Inflammatory macrophage (primary cell): Measurements from ENCODE around the gene UBE2D3.
"Not testable (repeated sequence)": the region's sequence is repeated elsewhere in the genome, so short reads cannot be mapped to it uniquely, and the experiment has no call there.

ENCODE experiments used
- DNase-seq, 2 donors: peaks; one replicate each; pipeline ENCODE4 v3.0.0-alpha.2; 2020 to 2022

Gene UBE2D3

DNA sequence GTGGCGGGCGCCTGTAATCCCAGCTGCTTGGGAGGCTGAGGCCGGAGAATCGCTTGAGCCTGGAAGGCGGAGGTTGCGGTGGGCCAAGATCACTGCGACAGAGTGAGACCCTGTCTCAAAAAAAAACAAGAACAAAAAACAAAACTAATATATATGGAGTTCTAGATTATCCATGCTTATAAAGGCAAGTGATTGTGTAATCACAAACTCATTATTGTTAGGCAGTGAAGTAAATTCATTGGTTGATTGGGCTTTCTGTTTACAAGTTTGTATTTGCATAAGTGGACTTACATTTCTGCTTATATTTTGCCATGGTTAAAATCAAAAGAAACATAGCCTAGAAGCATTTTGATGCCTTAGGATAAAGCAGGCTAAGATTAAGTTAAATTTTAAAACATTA is 2.5 kb upstream of the UBE2D3 start:
- no peak for DNase-seq

DNA sequence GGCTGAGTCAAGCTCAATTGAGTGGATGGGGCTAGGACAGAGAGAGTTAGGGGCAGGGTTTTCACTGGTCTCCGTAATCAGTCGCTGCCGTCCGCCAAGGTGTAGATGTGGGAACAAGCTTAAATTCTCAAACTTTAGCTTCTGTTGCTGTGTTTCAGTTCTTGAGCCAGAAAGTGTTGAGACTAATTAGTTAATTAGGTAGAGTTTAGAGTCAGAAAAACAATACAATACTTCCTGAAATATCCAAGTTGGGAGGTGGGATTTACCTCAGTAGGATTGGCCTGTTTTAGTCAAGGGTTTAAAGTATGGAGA is 1.1 kb upstream of the UBE2D3 start:
- DNase-seq: no peak

DNA sequence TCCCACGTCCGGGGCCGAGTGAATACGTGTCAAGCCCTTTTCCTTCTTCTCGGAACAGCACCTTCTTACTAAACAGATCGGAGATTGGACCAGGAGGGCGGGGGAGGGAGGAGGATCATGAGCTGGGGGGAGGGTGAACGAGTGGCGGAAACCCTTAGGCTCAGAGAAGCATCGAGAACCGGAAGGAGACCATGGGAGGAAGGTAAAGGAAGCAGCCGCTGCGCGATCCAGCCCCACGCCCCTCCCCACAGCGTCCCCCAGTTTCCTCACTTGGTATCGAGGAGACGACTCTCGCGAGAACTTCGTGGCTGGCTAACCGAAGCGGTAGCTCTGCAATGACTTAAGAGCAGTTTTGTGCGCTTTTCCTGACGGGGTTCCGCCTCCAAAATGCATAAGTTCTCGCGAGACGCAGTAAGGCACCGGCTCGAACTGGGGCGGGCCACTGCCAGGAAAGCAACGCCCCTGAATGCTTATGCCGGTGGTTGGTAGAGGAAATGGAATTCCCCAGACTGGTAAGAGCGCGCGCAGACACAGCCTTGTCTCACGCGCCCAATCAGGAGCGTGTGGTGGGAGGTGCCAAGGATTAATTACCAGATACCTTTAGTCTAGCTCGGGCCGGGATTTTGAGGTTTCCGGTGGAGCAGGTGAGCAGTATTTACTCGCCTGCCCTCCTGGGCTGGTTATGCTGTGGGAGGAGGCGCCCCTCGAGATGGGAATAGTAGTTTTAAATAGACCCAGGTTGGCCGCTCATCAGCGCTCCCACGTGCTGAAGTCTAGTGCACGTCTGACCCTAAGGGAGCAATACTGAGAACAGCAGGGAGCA is 534 bp upstream of the UBE2D3 start:
- DNase-seq: peak; percentile 100

DNA sequence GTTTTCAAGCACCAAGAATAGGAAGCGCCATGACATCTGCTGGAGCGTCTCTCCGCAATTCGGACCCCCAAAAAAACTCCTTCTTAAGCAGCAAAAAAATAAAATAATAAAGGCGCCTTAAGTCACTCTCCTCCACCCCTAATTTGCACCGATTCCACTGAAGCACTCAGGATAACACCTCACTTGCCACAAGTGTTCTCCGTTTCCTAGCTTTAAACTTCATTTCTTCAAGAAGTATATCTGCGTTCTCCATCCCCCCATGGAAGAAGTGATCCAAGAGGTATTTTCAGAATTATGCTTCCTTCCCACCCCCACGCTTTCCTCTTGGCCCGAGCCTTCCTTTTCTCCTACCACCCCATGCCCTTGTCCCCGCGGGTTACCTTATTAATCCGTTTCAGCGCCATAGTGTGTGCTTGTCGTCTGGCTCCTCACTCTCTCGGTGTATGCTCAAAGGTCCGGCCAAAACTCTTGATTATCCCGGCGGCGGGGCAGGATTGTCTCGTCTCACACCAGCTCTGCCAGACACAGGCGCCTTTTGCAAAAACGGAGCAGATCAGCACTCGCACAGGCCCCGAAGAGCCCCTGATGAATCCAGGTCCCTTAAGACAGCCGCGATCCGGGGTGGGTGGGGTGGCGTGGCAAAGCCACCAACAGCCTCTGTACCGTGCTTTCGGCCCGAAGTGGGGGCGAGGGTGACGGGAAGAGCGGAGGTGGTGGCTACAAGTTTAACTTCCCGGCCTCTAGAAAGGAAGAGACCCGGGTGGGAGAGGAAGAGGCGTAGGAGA is 1.1 kb downstream of the UBE2D3 start:
- peak in 1 of 2 donors; percentile 28 for DNase-seq

DNA sequence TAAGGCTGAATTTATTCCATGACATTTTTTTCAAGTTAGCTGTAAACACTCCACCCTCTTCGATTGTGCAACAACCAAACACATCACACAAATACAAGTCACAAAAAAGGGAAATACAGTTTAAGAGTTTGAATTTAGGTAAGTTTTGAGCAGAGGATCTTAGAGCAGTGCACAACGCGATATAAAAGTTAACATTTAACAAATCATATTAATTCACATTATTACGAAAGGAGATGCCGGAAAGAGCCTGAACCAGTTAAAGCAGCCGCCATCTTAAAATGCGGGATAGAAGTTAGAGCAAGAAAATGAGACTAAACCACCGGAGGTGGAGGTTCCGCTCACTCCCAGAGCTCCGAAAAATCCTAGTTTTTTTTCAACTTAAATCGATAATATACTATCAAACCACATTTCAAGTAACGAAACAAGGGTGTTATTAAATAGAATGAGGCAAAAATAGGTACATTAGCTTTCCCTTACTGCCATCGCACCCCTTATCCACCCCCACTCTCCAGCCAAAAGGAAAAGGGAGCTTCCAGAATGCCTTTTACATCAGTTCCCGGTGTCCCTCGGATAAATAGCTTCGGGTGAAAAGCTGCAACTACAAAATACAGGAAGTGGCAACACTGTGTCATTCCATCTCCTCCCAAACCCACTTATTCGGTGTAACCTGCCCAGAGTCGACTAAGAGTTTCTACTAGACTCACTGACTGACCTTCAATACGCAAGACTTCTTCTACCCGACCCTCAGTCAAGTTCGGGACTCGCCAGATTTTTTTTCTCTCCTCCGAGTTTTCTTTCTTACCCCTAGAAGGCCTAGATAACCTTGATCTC is 1.9 kb downstream of the UBE2D3 start:
- DNase-seq: peak; percentile 70 to 75

DNA sequence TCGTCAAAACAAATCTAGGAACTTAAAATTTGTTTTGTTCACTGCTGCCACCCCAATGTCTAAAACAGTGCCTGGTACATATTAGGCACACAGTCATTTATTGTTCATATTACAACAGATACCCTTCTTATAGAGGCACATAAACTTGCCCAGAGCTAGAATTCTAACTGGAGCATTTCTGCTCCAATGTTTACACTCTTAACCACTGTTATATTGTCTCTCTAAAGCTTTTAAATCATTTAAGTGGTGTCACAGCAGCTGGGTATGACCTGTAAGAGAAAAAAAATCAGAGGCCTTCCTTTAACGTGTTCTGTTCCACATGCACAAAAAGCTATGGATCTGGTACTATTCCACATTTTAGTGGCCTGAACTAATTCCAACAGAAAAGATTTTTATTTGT is 3.0 kb downstream of the UBE2D3 start:
- DNase-seq: no peak

DNA sequence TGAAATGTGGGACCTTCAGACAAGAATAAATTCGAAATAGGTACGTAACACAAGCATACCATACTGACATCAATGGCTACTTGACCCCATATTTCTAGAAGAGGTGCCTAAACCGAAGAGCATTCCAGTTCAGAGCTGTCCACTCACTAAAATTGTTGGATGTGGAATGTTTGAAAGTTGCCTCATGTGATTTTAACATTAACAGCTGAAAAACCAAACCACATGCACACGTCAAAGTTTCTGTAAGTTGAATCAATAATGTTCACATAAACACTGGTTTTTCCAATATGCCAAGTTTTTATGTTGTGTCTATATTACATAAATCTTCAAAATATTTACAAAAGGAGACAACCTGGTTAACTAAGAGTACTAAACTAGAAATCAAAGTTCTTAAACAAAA is 3.5 kb downstream of the UBE2D3 start:
- DNase-seq: no peak

DNA sequence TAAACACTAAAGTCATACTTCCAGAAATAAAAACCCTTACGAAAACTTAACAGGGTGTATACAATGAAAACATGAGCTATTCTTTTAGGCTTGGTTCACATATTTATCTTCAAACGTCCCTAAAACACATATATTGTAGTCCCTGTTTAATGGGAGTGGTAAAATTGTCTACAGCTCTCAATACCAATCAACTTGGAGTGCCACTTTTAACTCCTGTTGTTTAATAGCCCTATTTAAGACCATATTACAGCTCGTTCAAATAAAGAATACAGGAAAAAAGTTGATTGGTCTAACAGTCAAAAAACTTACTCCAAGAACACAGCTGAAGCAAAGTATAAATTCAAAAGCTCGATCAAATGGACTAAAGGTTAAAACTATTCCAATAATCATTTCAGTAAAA is 3.9 kb downstream of the UBE2D3 start:
- no peak for DNase-seq

DNA sequence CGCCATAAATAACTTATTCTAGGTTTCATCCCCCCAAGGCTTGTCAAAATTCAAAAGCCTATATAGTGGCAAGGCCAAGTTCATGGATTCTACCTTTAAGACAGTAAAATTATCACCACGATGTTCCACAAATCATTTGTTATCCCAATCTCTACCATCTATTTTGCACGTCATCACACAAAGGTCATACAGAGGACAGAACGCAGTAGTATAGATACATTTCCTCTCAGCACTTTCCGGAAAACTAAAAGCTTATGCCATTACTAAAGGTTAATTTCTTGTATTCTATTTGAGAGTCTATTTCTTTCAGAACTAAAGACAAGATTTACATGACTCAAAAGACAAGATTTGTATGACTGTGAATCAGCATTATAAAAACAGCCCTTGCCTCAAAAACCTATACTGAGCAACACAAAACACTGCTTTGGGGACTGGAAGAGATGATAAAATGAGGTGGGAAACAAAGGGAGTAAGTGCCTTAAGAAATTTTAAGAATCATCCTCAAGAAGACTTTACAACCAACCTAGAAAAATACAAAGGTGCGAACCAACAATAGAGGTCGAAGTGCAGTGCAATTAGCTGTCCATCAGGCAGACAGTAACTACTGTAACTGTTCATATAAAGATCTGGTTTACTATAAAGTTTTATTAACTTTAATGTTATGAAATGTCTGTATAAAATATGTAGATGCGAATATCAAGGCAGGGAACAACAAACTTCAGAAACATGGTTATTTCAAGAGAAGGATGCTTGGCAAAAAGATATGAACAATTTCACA is 7.6 kb downstream of the UBE2D3 start:
- no peak for DNase-seq

DNA sequence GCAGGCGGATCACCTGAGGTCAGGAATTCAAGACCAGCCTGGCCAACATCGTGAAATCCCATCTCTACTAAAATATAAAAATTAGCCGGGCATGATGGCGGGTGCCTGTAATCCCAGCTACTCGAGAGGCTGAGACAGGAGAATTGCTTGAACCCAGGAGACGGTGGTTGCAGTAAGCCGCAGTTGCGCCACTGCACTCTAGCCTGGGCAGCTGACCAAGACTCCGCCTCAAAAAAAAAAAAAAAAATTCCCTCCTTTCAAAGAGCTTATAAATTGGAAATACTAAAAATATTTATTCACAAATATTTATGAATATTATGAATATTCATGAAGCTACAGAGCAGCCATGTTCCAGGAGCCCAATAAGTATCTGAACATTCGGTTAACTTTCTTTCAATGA is 8.3 kb downstream of the UBE2D3 start:
- DNase-seq: not testable (repeated sequence)

DNA sequence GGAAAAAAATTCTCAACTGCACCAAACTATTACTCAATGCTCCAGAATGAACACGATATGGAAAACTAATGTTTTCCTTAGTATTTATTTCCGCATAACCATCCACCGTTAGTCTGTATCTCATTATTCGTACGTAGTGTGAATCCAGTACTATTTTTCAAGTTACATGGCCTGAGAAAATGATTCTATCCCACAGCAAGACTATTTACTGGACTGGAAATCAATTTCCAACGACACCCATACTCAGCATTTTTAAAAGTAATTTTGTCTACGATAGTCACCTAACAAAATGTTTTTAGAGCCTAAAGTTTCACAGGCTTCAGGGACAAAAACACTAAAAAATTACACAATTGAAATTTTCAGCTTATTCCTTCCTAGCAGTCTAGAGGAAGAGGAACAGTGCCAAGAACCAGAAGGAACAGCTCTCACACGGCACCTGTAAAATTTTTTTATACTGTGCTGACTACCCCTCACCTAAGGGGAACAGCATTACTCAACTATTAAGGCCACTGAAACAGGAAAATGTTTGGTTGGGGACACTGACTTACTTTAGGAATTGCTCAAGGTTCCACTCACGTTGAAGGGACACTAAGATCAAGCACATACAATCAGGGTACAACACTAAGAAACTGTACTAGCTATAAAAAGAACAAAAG is 9.6 kb downstream of the UBE2D3 start:
- DNase-seq: no peak

DNA sequence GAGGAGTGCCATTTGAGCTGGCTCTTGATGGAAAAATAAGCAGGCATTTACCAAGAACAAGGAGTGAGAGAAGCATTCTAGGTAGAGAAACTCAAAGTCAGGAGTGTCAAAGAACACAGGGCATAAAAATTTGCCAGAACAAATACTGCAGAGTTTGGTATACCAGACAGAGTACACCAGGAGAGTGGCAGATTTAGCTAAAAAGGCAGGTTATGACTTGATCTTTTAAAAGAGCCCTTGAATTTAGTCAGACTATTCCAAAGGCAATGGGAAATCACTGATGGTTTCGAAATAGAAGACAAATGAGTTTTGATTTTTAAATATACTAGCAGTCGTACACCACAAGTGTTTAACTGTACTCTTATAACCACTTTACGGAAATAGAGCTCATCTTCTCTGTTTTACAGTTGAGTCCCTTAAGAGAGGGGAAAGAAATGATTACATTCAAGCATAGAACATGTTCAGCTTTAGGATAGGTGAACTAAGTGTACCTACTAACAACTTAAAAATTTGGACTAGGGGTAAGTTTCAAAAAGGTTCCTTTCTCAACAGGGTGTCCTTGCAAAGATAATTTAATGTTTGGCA is 10.2 kb downstream of the UBE2D3 start:
- no peak for DNase-seq

DNA sequence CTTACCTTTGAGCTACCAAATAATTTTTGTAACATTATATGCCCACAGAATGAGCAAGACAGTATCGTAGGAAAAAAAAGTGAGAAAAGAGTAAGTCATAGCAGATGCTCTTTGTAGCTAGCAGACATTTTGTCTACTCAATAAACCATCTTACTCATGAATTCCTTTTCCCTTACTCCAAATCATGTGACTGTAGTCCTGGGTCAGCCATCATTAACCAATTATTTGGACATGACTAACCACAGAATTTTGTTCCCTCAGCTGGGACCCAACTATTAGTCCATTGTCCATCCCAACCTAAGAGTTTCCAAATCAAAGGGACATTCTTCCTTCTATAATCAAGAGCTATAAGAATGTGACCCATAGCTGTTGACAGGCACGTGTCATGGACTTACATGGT is 11.4 kb downstream of the UBE2D3 start:
- no peak for DNase-seq

DNA sequence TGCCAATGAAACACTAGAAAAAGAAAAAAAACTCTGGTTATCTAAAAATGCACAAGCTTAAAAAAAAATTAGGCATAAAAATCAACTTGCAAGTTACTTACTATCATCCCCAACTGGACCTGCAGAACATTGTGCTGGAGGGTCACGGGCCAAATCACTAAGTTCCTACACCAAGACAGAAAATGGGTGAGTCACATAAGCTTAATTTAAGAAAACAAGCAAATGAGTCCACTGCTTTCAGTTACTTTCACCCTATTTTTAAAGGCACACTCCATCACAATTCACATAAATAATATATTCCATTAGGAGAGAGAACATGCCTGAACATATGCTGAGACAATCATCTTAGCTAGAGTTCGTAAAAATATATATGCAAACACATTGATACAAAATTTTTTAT is 17.7 kb downstream of the UBE2D3 start:
- DNase-seq: no peak

DNA sequence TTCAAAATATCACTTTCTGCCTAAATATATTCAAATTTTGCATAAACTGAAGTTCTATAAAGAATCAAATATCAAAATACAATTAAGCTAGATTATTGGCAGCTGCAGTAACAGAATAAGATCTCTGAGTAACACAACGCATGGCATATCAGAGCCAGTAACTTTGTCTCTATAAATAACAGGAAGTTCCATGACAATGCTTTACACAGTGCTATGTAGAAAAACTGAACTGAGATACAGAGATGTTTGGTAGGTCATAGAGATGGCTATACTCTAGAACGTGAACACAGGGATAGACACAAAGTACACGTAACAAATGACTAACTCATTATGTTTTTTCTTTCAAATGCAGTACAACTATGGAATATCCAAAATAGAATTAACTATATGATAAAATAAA is 18.2 kb downstream of the UBE2D3 start:
- DNase-seq: peak; percentile 11 to 56

DNA sequence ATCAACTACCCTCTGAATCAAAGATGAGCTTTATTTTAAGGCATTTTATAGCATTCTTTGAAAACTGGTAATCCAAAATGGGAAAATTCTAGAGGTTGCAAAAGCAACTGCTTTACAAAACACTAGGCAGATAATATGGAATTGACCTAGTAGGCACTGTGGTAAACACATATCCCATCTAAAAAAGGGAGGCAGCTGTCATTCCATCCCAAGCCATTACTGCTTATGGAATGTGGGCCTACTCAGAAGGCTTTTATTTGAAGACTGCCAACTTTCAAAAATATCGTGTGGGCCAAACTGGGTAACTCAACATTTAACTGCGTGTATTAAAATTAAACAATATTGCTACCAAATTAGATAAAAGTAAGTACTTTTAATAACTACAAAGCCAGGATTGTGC is 19.3 kb downstream of the UBE2D3 start:
- no peak for DNase-seq

DNA sequence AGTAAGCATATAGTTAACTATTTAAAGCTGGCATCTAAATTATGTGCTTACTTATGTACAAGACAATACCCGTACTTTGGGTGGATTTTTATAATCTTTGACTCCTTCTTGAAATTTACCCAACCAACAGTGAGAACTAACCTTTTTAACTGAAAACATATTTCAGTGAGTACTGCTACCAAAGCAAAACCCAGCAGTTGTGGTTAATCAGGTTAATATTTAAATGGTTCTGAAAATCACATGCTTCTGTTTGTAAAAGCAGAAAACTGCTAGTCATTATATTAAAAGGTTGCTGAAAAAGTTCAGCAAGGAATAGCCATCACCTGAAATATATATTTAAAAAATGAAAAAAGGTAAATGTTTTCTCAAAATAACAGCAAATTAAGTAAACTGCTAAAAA is 20.0 kb downstream of the UBE2D3 start:
- no peak for DNase-seq

DNA sequence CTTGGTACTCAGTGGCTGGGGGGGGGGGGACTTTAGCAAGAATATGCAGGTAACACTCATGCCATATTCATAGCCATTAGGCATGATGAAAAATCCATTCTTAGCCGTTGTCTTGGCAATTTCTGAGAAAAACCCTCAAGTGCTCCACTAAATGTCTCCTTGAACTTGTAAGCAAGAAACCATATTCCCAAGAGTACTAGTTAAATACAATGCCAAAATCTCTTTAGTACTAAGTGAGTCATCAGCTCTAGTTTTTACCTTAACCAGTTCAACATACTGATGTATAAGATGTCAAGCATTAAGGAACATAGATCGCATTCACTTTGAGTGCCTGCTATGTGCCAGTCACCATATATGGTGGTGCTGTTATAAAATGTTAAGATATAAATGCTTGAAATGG is 27.5 kb downstream of the UBE2D3 start:
- DNase-seq: no peak

DNA sequence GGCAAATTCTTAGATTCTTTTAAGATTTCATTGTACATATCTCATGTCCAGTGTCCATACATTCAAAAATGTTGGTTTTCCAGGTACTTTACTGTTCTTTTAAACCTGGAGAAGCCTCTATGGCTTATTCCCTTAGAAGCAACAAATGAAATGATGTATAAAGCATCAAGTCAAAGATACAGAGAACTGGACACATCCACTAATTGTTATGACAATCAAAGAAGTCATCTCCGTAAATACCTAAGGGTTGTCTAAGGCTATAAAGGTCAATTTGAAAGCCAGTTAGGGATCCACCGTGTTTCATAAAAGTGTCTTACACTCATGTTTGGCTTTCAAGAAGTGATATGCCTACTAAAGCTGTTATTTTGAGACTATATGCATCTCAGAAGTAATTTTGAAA is 32.4 kb downstream of the UBE2D3 start:
- DNase-seq: no peak

DNA sequence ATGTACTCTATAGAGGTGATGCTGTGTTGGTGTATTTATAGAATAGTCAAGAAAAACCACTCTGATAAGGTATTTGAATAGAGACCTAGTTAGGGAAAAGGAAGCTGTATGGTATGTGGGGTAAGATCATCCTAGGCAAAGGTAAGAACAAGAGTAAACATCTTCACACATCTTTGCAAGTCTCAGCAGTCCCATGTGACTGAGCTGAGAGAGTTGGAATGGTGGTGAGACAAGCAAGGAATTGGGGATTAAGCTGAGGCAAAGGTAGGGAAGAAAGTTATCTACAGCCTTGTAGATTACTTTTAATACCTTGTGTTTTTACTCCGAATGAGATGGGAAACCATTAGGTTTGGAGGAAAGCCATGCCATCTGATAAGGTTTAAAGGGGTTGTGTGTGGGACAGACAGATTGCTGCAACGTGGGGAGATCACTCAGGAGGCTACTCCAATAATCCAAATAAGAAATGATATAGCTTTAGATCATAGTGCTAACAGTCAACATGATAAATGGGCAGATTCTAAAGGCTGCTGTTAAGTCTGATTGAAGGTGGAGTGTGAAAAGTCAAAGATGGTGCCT is 34.9 kb downstream of the UBE2D3 start:
- no peak for DNase-seq

DNA sequence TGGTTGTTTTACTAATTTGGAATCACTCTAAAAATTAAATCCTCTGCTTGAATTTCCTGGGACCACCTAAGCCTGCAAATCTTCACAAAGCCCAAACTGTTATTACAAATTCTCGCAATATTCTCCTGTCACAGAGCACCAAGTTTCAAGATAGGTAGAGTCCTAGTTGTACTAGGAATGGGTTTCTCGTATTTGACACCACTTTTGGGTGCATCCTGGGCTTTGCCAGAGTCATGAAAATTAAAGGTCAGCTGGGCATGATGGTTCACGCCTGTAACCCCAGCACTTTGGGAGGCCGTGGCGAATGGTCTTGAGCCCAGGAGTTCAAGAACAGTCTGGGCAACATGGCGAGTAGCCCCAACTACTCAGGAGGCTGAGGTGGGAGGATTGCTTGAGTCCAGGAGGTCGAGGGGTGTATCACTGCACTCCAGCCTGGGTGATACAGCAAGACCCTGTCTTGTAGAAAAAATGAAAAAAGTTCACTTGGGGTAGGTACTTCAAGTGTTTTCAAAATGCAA is 36.0 kb downstream of the UBE2D3 start:
- DNase-seq: no peak
